CD8-positive, alpha-beta memory T cell (primary cell): Measurements from ENCODE around the gene SIL1. TPM values are rescaled to one million over a fixed set of nuclear protein-coding genes. Genes with fewer than 3 reads are reported as not detected.
A peak's percentile ranks its signal among the peaks of the same experiment; 100 is the strongest.

ENCODE experiments used
- CTCF ChIA-PET: fragments of 350-600 bp; sonication (Branson Sonifier 250); formaldehyde crosslinking; loops from one replicate; lab custom pipeline; 2021; ENCODE audit warnings: antibody characterized with exemption; lab: Charles Lee
- POLR2A ChIA-PET: fragments of 350-600 bp; sonication (Branson Sonifier 250); formaldehyde crosslinking; loops from one replicate; lab custom pipeline; 2021; ENCODE audit warnings: antibody characterized with exemption; lab: Charles Lee
- DNase-seq, 5 donors: peaks; one replicate each; pipeline versions ENCODE4 v3.0.0 to v3.0.0-alpha.2; 2020 to 2022; ENCODE audit warnings: mixed read lengths in 1 of 5
- H3K27ac ChIP-seq: one replicate; pipeline ENCODE4 v1.7.0; 2013; ENCODE audit warnings: low read depth, mild to moderate bottlenecking, low read length, moderate library complexity
- H3K27me3 ChIP-seq: 2 replicates; pipeline ENCODE4 v1.7.0; 2013; ENCODE audit warnings: low read length, mild to moderate bottlenecking; ENCODE audit not compliant: insufficient read depth, poor library complexity, severe bottlenecking
- H3K36me3 ChIP-seq: 2 replicates; pipeline ENCODE4 v1.7.0; 2013; ENCODE audit warnings: mild to moderate bottlenecking, low read length, moderate library complexity; ENCODE audit not compliant: insufficient read depth
- H3K4me1 ChIP-seq: 2 replicates; pipeline ENCODE4 v1.7.0; 2013; ENCODE audit warnings: mild to moderate bottlenecking, low read length, moderate library complexity; ENCODE audit not compliant: insufficient read depth
- H3K4me3 ChIP-seq: 2 replicates; pipeline ENCODE4 v1.7.0; 2013; ENCODE audit warnings: mild to moderate bottlenecking, low read length
- H3K9me3 ChIP-seq: 2 replicates; pipeline ENCODE4 v1.7.0; 2013; ENCODE audit warnings: mild to moderate bottlenecking, low read length
- H3K27ac Mint-ChIP-seq, 8 donors: one replicate each; pipeline ENCODE4 v1.8.0; 2020 to 2021; ENCODE audit warnings: mixed read lengths in 8 of 8, mild to moderate bottlenecking in 6 of 8, inconsistent platforms in 3 of 8, moderate library complexity in 3 of 8
- H3K27me3 Mint-ChIP-seq, 2 donors: one replicate each; pipeline ENCODE4 v1.8.0; 2020 to 2021; ENCODE audit warnings: mixed read lengths in 2 of 2, mild to moderate bottlenecking in 1 of 2, moderate library complexity in 1 of 2
- H3K36me3 Mint-ChIP-seq, 3 donors: one replicate each; pipeline ENCODE4 v1.8.0; 2020 to 2021; ENCODE audit warnings: mixed read lengths in 3 of 3, inconsistent platforms in 1 of 3, mild to moderate bottlenecking in 1 of 3
- H3K4me1 Mint-ChIP-seq, 3 donors: one replicate each; pipeline ENCODE4 v1.8.0; 2020 to 2021; ENCODE audit warnings: mixed read lengths in 3 of 3, inconsistent platforms in 1 of 3, mild to moderate bottlenecking in 1 of 3
- H3K4me3 Mint-ChIP-seq, 7 donors: one replicate each; pipeline ENCODE4 v1.8.0; 2020 to 2021; ENCODE audit warnings: mixed read lengths in 7 of 7, mild to moderate bottlenecking in 6 of 7, moderate library complexity in 4 of 7, inconsistent platforms in 2 of 7
- H3K9me3 Mint-ChIP-seq, 5 donors: one replicate each; pipeline ENCODE4 v1.8.0; 2020 to 2022; ENCODE audit warnings: mixed read lengths in 5 of 5, mild to moderate bottlenecking in 3 of 5, moderate library complexity in 2 of 5, inconsistent platforms in 1 of 5
- polyA plus RNA-seq: library from polyadenylated mRNA; unstranded; fragments of 300-500 nt; fragmentation: Illumina TruSeq; gene quantifications from one replicate; pipeline ENCODE4 v1.2.3, GENCODE V29; 2021
- total RNA-seq, 2 experiments: library from RNA; stranded (reverse); gene quantifications; one replicate each; pipeline ENCODE4 v1.2.3, GENCODE V29; 2021

Gene SIL1
- total and polyA plus RNA-seq, 3 experiments from 2014 or later: 15.0 to 27.5 (median 26.6) TPM

DNA sequence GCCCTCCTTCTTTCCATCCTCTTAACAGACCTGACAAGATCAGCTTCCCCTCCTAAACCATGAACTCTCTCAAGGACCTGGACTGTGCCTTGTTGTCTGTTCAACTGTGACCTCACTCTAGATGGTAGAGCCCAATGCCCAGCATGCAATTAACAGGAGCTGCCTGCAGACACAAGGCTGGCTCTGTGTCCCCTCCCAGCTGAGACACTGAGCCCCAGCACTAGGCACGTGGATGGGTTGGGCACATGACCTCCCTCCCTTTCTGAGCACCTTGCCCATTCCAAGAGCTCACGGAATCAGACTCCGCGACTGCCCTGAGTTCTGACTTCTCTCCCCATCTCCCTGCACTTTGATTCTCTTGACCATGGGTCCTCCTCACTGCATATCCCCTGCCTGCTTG, 229.6 kb downstream of the SIL1 start:
- Histone ChIP-seq H3K9me3 (no peaks in the 10 kb centered on the region), H3K27ac (no peak overlapping the region), H3K27me3 (no peaks in the 10 kb centered on the region), H3K4me1 (no peaks in the 10 kb centered on the region), H3K4me3 (no peak overlapping the region), H3K36me3 (no peaks in the 10 kb centered on the region)
- no peaks in the 10 kb centered on the region for H3K27me3 Mint-ChIP-seq
- H3K27ac Mint-ChIP-seq: peak overlapping the region in 1 of 8 donors; percentile 14
- ChIA-PET CTCF (no interaction called here), POLR2A (no interaction called here)
- no peaks in the 10 kb centered on the region for H3K4me1 Mint-ChIP-seq
- H3K9me3 Mint-ChIP-seq: no peaks in the 10 kb centered on the region
- peaks cover 0 to 4% (median 1%) of the 10 kb centered on the region in 3 donors for H3K36me3 Mint-ChIP-seq
- H3K4me3 Mint-ChIP-seq: no peak overlapping the region
- no peak for DNase-seq

DNA sequence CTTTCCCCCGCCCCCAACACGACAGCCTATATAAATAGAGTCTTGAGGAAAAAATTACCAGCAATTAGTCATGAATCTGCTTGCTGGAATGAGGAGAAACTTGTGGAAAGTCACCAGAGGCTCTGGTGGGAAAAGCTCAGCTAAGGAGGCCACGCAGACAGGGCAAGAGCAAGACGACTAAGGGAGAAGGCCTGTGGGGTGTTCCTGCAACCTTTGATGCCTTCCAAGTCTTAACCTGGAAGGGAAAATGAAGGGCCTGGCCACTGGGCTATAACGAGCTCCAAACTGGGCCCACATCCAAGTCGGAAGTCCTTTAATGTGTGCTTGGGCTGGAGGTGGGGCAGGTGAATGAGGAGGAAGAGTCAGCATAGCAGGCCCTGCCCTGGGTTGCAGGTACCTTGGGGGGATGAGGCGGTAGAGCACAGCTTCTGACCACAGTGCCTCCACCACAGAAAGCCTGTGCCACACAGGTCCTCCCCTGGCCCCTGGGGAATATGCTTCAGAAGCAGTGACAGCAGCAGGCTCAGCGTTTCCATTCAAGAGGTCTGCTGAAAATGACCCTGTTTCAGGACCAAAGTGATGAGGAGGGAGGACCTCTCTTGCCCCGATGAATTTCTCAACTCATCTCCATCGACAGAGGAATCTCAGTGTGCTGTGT, 230.2 kb downstream of the SIL1 start:
- Histone ChIP-seq H3K9me3 (no peaks in the 10 kb centered on the region), H3K27me3 (no peaks in the 10 kb centered on the region), H3K36me3 (no peaks in the 10 kb centered on the region), H3K4me1 (no peaks in the 10 kb centered on the region), H3K27ac (no peak overlapping the region), H3K4me3 (no peak overlapping the region)
- ChIA-PET CTCF (no interaction called here), POLR2A (no interaction called here)
- no peaks in the 10 kb centered on the region for H3K4me1 Mint-ChIP-seq
- peak overlapping the region in 2 of 8 donors; percentile 49 to 55 for H3K27ac Mint-ChIP-seq
- no peak for DNase-seq
- H3K4me3 Mint-ChIP-seq: no peak overlapping the region
- H3K9me3 Mint-ChIP-seq: no peaks in the 10 kb centered on the region
- peaks cover 0 to 4% (median 1%) of the 10 kb centered on the region in 3 donors for H3K36me3 Mint-ChIP-seq
- H3K27me3 Mint-ChIP-seq: no peaks in the 10 kb centered on the region

DNA sequence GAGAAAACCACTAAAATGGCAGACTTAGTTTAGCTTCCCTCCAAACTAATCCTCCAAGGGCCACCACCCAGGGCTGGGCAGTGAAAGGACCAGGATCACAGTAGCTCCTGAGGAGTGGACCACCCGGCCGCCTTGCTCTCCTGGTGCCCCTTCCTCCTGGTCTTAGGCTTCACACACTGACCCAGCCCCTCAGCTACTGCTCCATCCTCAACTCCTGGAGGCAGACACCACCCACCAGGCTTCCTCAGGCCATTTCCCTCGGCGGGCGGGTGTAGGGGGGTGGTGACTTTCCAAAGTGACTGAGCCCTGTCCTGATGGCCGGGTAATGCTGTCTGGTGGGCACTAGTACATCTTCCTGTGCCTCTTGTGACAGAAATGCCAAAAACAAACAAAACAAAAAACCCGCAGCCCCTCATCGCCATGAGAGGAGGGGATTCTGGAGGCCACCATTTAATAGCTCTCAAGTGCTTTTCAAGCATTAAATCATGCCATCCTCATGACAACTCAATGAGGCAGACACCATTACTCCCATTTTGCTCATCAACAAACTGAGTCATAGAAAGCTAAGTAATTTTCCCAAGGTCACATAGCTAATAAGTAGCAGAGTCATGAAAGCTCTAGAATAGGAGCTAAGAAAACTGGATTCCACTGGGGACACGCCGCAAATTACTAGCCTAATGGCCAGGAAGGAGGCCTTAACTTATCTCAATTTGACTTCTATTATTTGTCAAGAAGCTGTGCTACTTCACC, 231.8 kb downstream of the SIL1 start:
- no peak for DNase-seq
- no peak overlapping the region for H3K27ac Mint-ChIP-seq
- H3K27ac ChIP-seq: no peak overlapping the region
- H3K4me1 Mint-ChIP-seq: no peaks in the 10 kb centered on the region
- no peak overlapping the region for H3K4me3 ChIP-seq
- no peaks in the 10 kb centered on the region for H3K4me1 ChIP-seq
- no peaks in the 10 kb centered on the region for H3K9me3 ChIP-seq
- no peaks in the 10 kb centered on the region for H3K27me3 ChIP-seq
- no peaks in the 10 kb centered on the region for H3K36me3 ChIP-seq
- no peaks in the 10 kb centered on the region for H3K9me3 Mint-ChIP-seq
- CTCF ChIA-PET: no interaction called here
- POLR2A ChIA-PET: no interaction called here
- H3K4me3 Mint-ChIP-seq: no peak overlapping the region
- H3K36me3 Mint-ChIP-seq: peaks cover 0 to 4% (median 0%) of the 10 kb centered on the region in 3 donors
- H3K27me3 Mint-ChIP-seq: no peaks in the 10 kb centered on the region

DNA sequence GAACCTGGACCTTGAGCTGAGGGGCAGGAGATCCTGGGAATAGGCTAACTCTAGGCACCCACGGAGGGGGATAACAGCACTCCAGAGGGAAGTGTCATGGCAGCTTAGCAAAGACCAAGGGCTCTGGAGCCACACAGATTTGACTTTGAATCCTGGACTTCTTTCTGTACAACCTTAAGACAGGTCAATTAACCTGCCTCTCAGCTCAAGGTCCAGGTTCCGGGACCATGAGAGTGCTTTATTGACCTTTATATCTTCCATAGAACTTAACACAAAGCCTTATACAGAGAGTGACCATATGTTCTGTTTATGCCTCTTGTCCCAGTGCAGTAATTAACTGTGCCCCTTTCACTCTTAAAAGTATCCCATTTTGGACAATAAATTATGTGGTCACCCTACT, 232.5 kb downstream of the SIL1 start:
- no peaks in the 10 kb centered on the region for H3K4me1 ChIP-seq
- no peaks in the 10 kb centered on the region for H3K27me3 Mint-ChIP-seq
- peak overlapping the region in 1 of 7 donors; percentile 41 for H3K4me3 Mint-ChIP-seq
- no peak overlapping the region for H3K27ac Mint-ChIP-seq
- no peak for DNase-seq
- peaks cover 0 to 1% (median 0%) of the 10 kb centered on the region in 3 donors for H3K36me3 Mint-ChIP-seq
- H3K27me3 ChIP-seq: no peaks in the 10 kb centered on the region
- H3K4me1 Mint-ChIP-seq: no peaks in the 10 kb centered on the region
- POLR2A ChIA-PET: no interaction called here
- CTCF ChIA-PET: no interaction called here
- H3K27ac ChIP-seq: no peak overlapping the region
- no peaks in the 10 kb centered on the region for H3K9me3 Mint-ChIP-seq
- H3K36me3 ChIP-seq: no peaks in the 10 kb centered on the region
- no peak overlapping the region for H3K4me3 ChIP-seq
- no peaks in the 10 kb centered on the region for H3K9me3 ChIP-seq

DNA sequence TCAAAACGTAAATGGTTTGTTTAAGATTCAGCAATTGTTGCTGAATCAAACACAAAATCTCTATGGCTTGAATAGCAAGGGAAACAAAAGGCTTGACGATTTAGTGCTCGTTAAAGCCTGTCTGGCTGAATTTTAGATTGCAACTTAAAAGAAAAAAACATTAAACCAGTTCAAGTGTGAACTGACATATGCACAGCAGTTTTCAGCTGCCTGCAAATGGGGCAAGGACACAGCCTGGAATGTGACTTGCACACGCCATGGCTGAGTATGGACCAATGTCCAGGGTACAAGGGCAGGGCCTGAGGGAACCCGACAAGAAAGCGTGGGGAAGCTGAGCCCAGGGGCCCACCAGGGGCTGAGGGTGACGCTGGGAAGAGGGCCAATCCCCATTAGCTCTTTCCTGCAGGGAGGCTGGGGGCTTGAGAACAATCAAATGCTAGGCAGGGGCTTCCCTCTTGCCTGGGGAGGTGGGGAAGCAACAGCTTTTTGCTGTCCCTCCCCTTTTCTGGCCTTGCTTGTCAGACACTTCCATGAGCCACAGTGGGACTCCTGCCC, 233.4 kb downstream of the SIL1 start:
- Histone ChIP-seq H3K36me3 (no peaks in the 10 kb centered on the region), H3K9me3 (no peaks in the 10 kb centered on the region), H3K27me3 (no peaks in the 10 kb centered on the region), H3K4me3 (no peak overlapping the region), H3K4me1 (no peaks in the 10 kb centered on the region), H3K27ac (no peak overlapping the region)
- Mint-ChIP-seq H3K27ac (no peak overlapping the region), H3K27me3 (no peaks in the 10 kb centered on the region), H3K4me1 (no peaks in the 10 kb centered on the region), H3K4me3 (no peak overlapping the region), H3K9me3 (no peaks in the 10 kb centered on the region), H3K36me3 (peaks cover 0 to 3% (median 0%) of the 10 kb centered on the region in 3 donors)
- ChIA-PET POLR2A (no interaction called here), CTCF (no interaction called here)
- no peak for DNase-seq

DNA sequence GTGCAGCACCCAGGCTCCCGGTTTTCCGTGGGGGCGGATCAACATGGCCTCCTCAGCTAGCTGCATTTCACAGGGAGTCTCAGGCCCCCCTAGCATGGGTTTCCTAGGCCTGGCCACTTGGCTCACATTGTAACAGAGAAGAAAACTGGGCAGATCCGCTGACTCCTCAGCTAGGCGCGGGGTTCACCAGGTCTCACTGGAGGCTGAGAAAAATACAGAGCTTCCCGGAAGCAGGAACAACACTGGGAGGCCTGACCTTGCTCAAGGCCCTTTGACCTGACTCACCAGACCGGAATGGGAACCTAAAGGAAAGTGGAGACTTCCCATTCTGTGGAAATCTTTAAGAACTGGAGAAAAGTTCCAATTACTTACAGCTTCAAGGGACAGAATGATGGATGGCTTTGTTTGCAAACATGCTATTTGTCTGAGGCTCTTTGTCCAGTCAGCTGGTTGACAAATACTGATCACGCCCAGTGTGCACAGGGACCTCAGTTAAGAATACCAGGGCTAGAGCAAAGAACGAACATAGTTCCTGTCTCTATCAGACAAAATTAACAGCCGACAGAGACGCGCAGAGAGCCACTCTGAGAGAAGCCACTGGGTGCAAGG, 234.3 kb downstream of the SIL1 start:
- Histone ChIP-seq H3K4me1 (no peaks in the 10 kb centered on the region), H3K9me3 (no peaks in the 10 kb centered on the region), H3K4me3 (no peak overlapping the region), H3K36me3 (no peaks in the 10 kb centered on the region), H3K27me3 (no peaks in the 10 kb centered on the region), H3K27ac (no peak overlapping the region)
- Mint-ChIP-seq H3K27ac (no peak overlapping the region), H3K4me1 (no peaks in the 10 kb centered on the region), H3K4me3 (no peak overlapping the region), H3K36me3 (peaks cover 0 to 3% (median 0%) of the 10 kb centered on the region in 3 donors), H3K9me3 (no peaks in the 10 kb centered on the region), H3K27me3 (no peaks in the 10 kb centered on the region)
- no peak for DNase-seq
- CTCF ChIA-PET: no interaction called here
- POLR2A ChIA-PET: no interaction called here

DNA sequence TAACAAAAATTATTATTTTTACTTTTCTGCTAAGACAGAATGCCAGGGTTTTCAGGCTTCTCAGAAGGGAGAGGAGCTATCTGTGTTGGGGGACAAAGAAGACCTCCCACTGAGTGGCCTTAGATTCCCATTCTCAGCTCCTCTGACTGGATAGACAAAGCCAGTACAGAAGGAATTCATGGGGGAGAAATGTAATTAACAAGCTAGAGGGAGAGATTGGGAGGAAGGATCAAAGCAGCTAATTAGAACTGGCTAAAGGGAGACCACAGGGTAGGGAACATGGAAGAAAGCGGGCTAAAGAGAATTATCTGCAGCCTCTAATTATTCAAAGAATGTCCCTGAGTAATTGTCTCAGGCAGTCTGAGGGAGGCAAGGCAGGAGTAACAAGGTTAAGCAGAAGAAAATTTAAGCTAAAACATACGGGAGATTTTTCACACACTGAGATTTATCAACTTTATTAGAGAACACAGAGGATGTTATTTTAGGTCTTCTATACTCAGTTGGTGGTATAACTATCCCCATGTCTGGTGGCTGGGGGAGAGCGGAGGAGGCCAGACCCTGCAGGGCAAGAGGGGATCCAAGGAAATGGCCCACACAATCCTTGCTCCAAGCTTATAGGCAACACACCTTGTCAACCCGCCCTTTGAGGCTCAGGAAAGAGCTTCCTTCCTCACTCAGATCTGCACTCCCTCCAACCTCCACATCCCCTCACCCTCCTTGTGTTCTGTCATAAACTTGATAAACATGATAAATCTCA, 235.4 kb downstream of the SIL1 start:
- H3K27me3 Mint-ChIP-seq: no peaks in the 10 kb centered on the region
- H3K4me1 Mint-ChIP-seq: no peaks in the 10 kb centered on the region
- no peak overlapping the region for H3K4me3 Mint-ChIP-seq
- H3K27me3 ChIP-seq: no peaks in the 10 kb centered on the region
- H3K9me3 Mint-ChIP-seq: no peaks in the 10 kb centered on the region
- CTCF ChIA-PET: no interaction called here
- H3K36me3 ChIP-seq: no peaks in the 10 kb centered on the region
- DNase-seq: no peak
- peak overlapping the region in 1 of 8 donors; percentile 8 for H3K27ac Mint-ChIP-seq
- no peaks in the 10 kb centered on the region for H3K9me3 ChIP-seq
- H3K4me3 ChIP-seq: no peak overlapping the region
- peaks cover 0 to 3% (median 0%) of the 10 kb centered on the region in 3 donors for H3K36me3 Mint-ChIP-seq
- POLR2A ChIA-PET: no interaction called here
- H3K27ac ChIP-seq: no peak overlapping the region
- no peaks in the 10 kb centered on the region for H3K4me1 ChIP-seq
